H1 (cell line): ENCODE measurements around the gene DPH1. TPM values are rescaled to one million over a fixed set of nuclear protein-coding genes. Genes with fewer than 3 reads are reported as not detected.

Source experiments
- CTCF ChIA-PET: fragments of 300-600 bp; sonication (Branson Sonifier 250); formaldehyde crosslinking; loops from one replicate; lab custom pipeline; 2021; ENCODE audit not compliant: partially characterized antibody; lab: Charles Lee
- POLR2A ChIA-PET: fragments of 300-600 bp; sonication (Branson Sonifier 250); formaldehyde crosslinking; loops from one replicate; lab custom pipeline; 2021; ENCODE audit warnings: inconsistent platforms; ENCODE audit not compliant: partially characterized antibody; lab: Charles Lee
- DNase-seq, 2 experiments: peaks; one replicate each; pipeline versions ENCODE4 v3.0.0 to v3.0.0-alpha.2; 2010 to 2022; ENCODE audit warnings: low spot score in 2 of 2, low read depth in 1 of 2, mixed read lengths in 1 of 2
- FAIRE-seq: peaks from 2 replicates; lab custom pipeline; 2011; peaks lifted over from hg19 to GRCh38; lab: Jason Lieb, UNC
- H2AFZ ChIP-seq: 2 replicates; pipeline ENCODE4 v1.8.1; 2012; ENCODE audit warnings: low read length, inconsistent platforms
- H2AK5ac ChIP-seq: 2 replicates; pipeline ENCODE4 v1.6.1; 2013; ENCODE audit warnings: low read depth, low read length
- H2BK120ac ChIP-seq: replicated peaks from 2 replicates; pipeline ENCODE3; 2013; ENCODE audit warnings: low read depth, low read length, inconsistent platforms
- H2BK12ac ChIP-seq: 2 replicates; pipeline ENCODE4 v1.6.1; 2013; ENCODE audit warnings: low read depth, low read length
- H2BK15ac ChIP-seq: 2 replicates; pipeline ENCODE4 v1.6.1; 2013; ENCODE audit warnings: low read length
- H2BK20ac ChIP-seq: 2 replicates; pipeline ENCODE4 v1.6.1; 2013; ENCODE audit warnings: low read length
- H2BK5ac ChIP-seq: 2 replicates; pipeline ENCODE4 v1.6.1; 2013; ENCODE audit warnings: low read depth, low read length
- H3K14ac ChIP-seq: 2 replicates; pipeline ENCODE4 v1.6.1; 2013; ENCODE audit warnings: inconsistent platforms; ENCODE audit not compliant: insufficient read length
- H3K18ac ChIP-seq: 2 replicates; pipeline ENCODE4 v1.6.1; 2013; ENCODE audit warnings: low read length; ENCODE audit errors: extremely low read depth
- H3K23ac ChIP-seq: 2 replicates; pipeline ENCODE4 v1.6.1; 2013; ENCODE audit warnings: inconsistent platforms; ENCODE audit not compliant: insufficient read length
- H3K23me2 ChIP-seq: 2 replicates; pipeline ENCODE4 v1.6.1; 2013; ENCODE audit warnings: low read depth, low read length
- H3K27ac ChIP-seq: 2 replicates; pipeline ENCODE4 v1.6.1; 2011; ENCODE audit warnings: low read depth, low read length, inconsistent platforms
- H3K27me3 ChIP-seq, 4 experiments: replicated peaks in 1 of 4; 1 replicate in 1 of 4; 2 replicates in 3 of 4; pipeline versions ENCODE4 v1.6.1 to v1.8.1; 2011 to 2013; ENCODE audit warnings: low read length in 3 of 4, mild to moderate bottlenecking in 3 of 4, inconsistent platforms in 2 of 4, mixed read lengths in 2 of 4, moderate library complexity in 1 of 4; ENCODE audit not compliant: control insufficient read depth in 3 of 4, insufficient read depth in 3 of 4; ENCODE audit errors: extremely low read depth in 1 of 4
- H3K36me3 ChIP-seq, 4 experiments: 2 replicates each; pipeline versions ENCODE4 v1.6.1 to v1.8.1; 2011 to 2013; ENCODE audit warnings: mild to moderate bottlenecking in 4 of 4, low read length in 3 of 4, moderate library complexity in 2 of 4, control low read depth in 1 of 4, inconsistent platforms in 1 of 4; ENCODE audit not compliant: insufficient read depth in 4 of 4, control insufficient read depth in 2 of 4
- H3K4ac ChIP-seq: replicated peaks from 2 replicates; pipeline ENCODE3; 2013; ENCODE audit warnings: low read length, low read depth, mixed read lengths, inconsistent platforms; ENCODE audit not compliant: insufficient read length
- H3K4me1 ChIP-seq, 4 experiments: replicated peaks in 1 of 4; 1 replicate in 1 of 4; 2 replicates in 3 of 4; pipeline versions ENCODE4 v1.6.1 to v1.8.1; 2011 to 2013; ENCODE audit warnings: low read length in 3 of 4, inconsistent platforms in 2 of 4, mixed read lengths in 1 of 4; ENCODE audit not compliant: insufficient read depth in 4 of 4, control insufficient read depth in 3 of 4
- H3K4me2 ChIP-seq, 2 experiments: 2 replicates each; pipeline versions ENCODE4 v1.6.1 to v1.8.1; 2011 to 2013; ENCODE audit warnings: low read depth in 2 of 2, low read length in 2 of 2, control low read depth in 1 of 2, inconsistent platforms in 1 of 2, mild to moderate bottlenecking in 1 of 2; ENCODE audit not compliant: insufficient read depth in 1 of 2
- H3K4me3 ChIP-seq, 4 experiments: fragments of 200-600, 300-600 bp in 1 of 4; sonication (generic), shearing (Covaris generic), sonication (Bioruptor Twin) in 1 of 4; 2 replicates each; pipeline versions ENCODE4 v1.5.1 to v1.8.1; 2011 to 2016; ENCODE audit warnings: low read length in 4 of 4, low read depth in 3 of 4, control low read depth in 2 of 4, inconsistent platforms in 2 of 4, mild to moderate bottlenecking in 2 of 4, mixed read lengths in 1 of 4, moderate library complexity in 1 of 4; ENCODE audit not compliant: insufficient read depth in 2 of 4; ENCODE audit errors: extremely low read depth in 1 of 4
- H3K56ac ChIP-seq: replicated peaks from 2 replicates; pipeline ENCODE3; 2013; ENCODE audit warnings: low read depth, mild to moderate bottlenecking, mixed read lengths, low read length, inconsistent platforms; ENCODE audit not compliant: insufficient read length
- H3K79me1 ChIP-seq: 2 replicates; pipeline ENCODE4 v1.6.1; 2013; ENCODE audit warnings: low read depth, low read length, control low read depth
- H3K79me2 ChIP-seq, 2 experiments: 2 replicates each; pipeline versions ENCODE4 v1.6.1 to v1.8.1; 2012 to 2013; ENCODE audit warnings: low read length in 2 of 2, mild to moderate bottlenecking in 2 of 2, inconsistent platforms in 1 of 2; ENCODE audit not compliant: insufficient read depth in 2 of 2, control insufficient read depth in 1 of 2
- H3K9ac ChIP-seq, 4 experiments: replicated peaks in 1 of 4; 1 replicate in 1 of 4; 2 replicates in 3 of 4; pipeline versions ENCODE4 v1.6.1 to v1.8.1; 2011 to 2013; ENCODE audit warnings: low read depth in 3 of 4, low read length in 3 of 4, control low read depth in 2 of 4, mild to moderate bottlenecking in 2 of 4, moderate library complexity in 2 of 4, inconsistent platforms in 1 of 4; ENCODE audit errors: extremely low read depth in 1 of 4
- H3K9me3 ChIP-seq, 2 experiments: 2 replicates each; pipeline versions ENCODE4 v1.6.1 to v1.8.1; 2012 to 2013; ENCODE audit warnings: mild to moderate bottlenecking in 2 of 2, moderate library complexity in 2 of 2, control low read depth in 1 of 2, inconsistent platforms in 1 of 2, low read depth in 1 of 2, low read length in 1 of 2, mixed read lengths in 1 of 2; ENCODE audit not compliant: insufficient read depth in 2 of 2
- H4K20me1 ChIP-seq, 2 experiments: replicated peaks in 1 of 2; 2 replicates each; pipeline versions ENCODE3 to v1.8.1; 2011 to 2013; ENCODE audit warnings: inconsistent platforms in 2 of 2, low read length in 2 of 2, mild to moderate bottlenecking in 1 of 2; ENCODE audit not compliant: insufficient read depth in 2 of 2, control insufficient read depth in 1 of 2
- H4K5ac ChIP-seq: 2 replicates; pipeline ENCODE4 v1.6.1; 2013; ENCODE audit warnings: low read length, low read depth, mixed read lengths, inconsistent platforms; ENCODE audit not compliant: insufficient read length
- H4K8ac ChIP-seq: 2 replicates; pipeline ENCODE4 v1.8.0; 2013; ENCODE audit warnings: mild to moderate bottlenecking, moderate library complexity, low read length, inconsistent platforms; ENCODE audit not compliant: insufficient read depth; ENCODE audit errors: extremely low read depth
- H4K91ac ChIP-seq: replicated peaks from 2 replicates; pipeline ENCODE3; 2013; ENCODE audit warnings: low read length, mixed read lengths, inconsistent platforms; ENCODE audit not compliant: insufficient read length
- CBX5 ChIP-seq: fragments of 300-800, 300-1000 bp; sonication (generic); IDR thresholded peaks from 2 replicates; pipeline ENCODE4 v1.7.1; 2016; ENCODE audit warnings: antibody characterized with exemption, low read length, low read depth
- CREB1 ChIP-seq: IDR thresholded peaks from 2 replicates; pipeline ENCODE4 v1.6.1; 2012; ENCODE audit warnings: inconsistent platforms
- E2F6 ChIP-seq: IDR thresholded peaks from 2 replicates; pipeline ENCODE4 v1.6.1; 2012; ENCODE audit warnings: inconsistent platforms
- KDM4A ChIP-seq: IDR thresholded peaks from one replicate; pipeline ENCODE4 v1.7.1; 2012; ENCODE audit warnings: low read depth, mild to moderate bottlenecking, moderate library complexity, low read length, inconsistent platforms; ENCODE audit not compliant: severe bottlenecking
- POLR2AphosphoS5 ChIP-seq: IDR thresholded peaks from 2 replicates; pipeline ENCODE4 v1.6.1; 2011; ENCODE audit warnings: low read depth, low read length
- RNF2 ChIP-seq: fragments of 200-900, 300-1000 bp; sonication (generic); IDR thresholded peaks from 2 replicates; pipeline ENCODE4 v1.7.1; 2016; ENCODE audit warnings: borderline replicate concordance, low read depth, mild to moderate bottlenecking, antibody characterized with exemption, low read length; ENCODE audit not compliant: poor library complexity, severe bottlenecking; ENCODE audit errors: missing control alignments
- SIRT6 ChIP-seq: IDR thresholded peaks from one replicate; pipeline ENCODE4 v1.7.1; 2012; ENCODE audit warnings: low read length, inconsistent platforms
- SIX5 ChIP-seq: IDR thresholded peaks from 2 replicates; pipeline ENCODE4 v1.6.1; 2011; ENCODE audit warnings: mild to moderate bottlenecking, low read depth, low read length
- SRF ChIP-seq: IDR thresholded peaks from 2 replicates; pipeline ENCODE4 v1.6.1; 2011; ENCODE audit warnings: mild to moderate bottlenecking, low read depth, low read length, moderate library complexity
- SUZ12 ChIP-seq: fragments of 200-600 bp; sonication (generic); IDR thresholded peaks from 2 replicates; pipeline ENCODE4 v1.6.1; 2012; ENCODE audit warnings: mild to moderate bottlenecking, inconsistent platforms, low read length, moderate library complexity, mixed read lengths
- TBP ChIP-seq: IDR thresholded peaks from 2 replicates; pipeline ENCODE4 v1.6.1; 2011; ENCODE audit warnings: low read depth, low read length, improper control_type of control experiment
- WGBS, 2 experiments: shearing (Covaris generic) in 1 of 2; methylation state at CpG; one replicate each; pipeline versions ENCODE4 v1.1.6 to v1.1.7; 2013 to 2015; ENCODE audit warnings: low lambda C conversion rate in 2 of 2, mixed read lengths in 2 of 2, inconsistent platforms in 1 of 2, low coverage in 1 of 2, missing lambda C conversion rate in 1 of 2; ENCODE audit not compliant: insufficient replicate concordance in 2 of 2, insufficient coverage in 1 of 2, insufficient read length in 1 of 2; ENCODE audit errors: extremely low coverage in 1 of 2, missing lambda C conversion rate in 1 of 2; 5-methylcytosine and 5-hydroxymethylcytosine counted together
- polyA plus RNA-seq, 7 experiments: library from polyadenylated mRNA; depleted of rRNA in 3 of 7; stranded (reverse) in 5 of 7; unstranded in 2 of 7; fragments of >200 nt in 5 of 7; fragments of 200-250 nt in 2 of 7; gene quantifications; 1 replicate in 5 of 7; 2 replicates in 1 of 7; 4 replicates in 1 of 7; pipeline versions ENCODE4 v1.2.1 to v1.2.3, GENCODE V29; 2011 to 2013; ENCODE audit warnings: missing spikeins in 2 of 7, mixed read lengths in 2 of 7
- total RNA-seq: library from RNA; stranded (reverse); fragmentation: NEBNext Ultra II Directional; extraction: Animal tissue kit (Norgen Biotek cat#: 25700); gene quantifications from 2 replicates; pipeline ENCODE4 v1.2.1, GENCODE V29; 2021
- TF ChIP-seq, protein P1 (sequence below): IDR thresholded peaks from 2 replicates; pipeline ENCODE4 v1.6.1; 2011; ENCODE audit warnings: low read depth, mild to moderate bottlenecking, low read length; ENCODE audit not compliant: insufficient read depth

DPH1 gene
- total and polyA plus RNA-seq, 2 of the 8 experiments (the other 6 are each of a cell fraction or from before 2014, with no cell fraction given) = 24.9 to 30.0 TPM

GRCh38 chr17:2061441-2061958 lies 31.5 kb downstream of the DPH1 start:
- POLR2A ChIA-PET = no interaction called here
- no peak for FAIRE-seq
- CTCF ChIA-PET = interaction anchor here (0.6 to 9.3 kb wide), 4 partner anchors 14 to 185 kb away, joined by 3 to 121 read pairs (median 3); no protein-coding TSS in a partner anchor
- no peak for TF ChIP-seq SIRT6
- no peak for TF ChIP-seq KDM4A
- no peak for TF ChIP-seq CREB1
- TF ChIP-seq, protein P1, sequence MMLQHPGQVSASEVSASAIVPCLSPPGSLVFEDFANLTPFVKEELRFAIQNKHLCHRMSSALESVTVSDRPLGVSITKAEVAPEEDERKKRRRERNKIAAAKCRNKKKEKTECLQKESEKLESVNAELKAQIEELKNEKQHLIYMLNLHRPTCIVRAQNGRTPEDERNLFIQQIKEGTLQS = no peak
- TF ChIP-seq CBX5 = no peak
- no peak for TF ChIP-seq SUZ12
- no peak for TF ChIP-seq SIX5
- TF ChIP-seq POLR2AphosphoS5 = no peak
- no peak for TF ChIP-seq E2F6
- no peak for TF ChIP-seq RNF2
- no peak for TF ChIP-seq SRF
- no peak for TF ChIP-seq TBP

More at GRCh38 chr17:2061441-2061958, 31.5 kb downstream of the DPH1 start:
- H3K9ac ChIP-seq = no peak overlapping the region
- H2AFZ ChIP-seq = no peak overlapping the region
- no peak overlapping the region for H3K4ac ChIP-seq
- DNase-seq = no peak
- H3K4me3 ChIP-seq = no peak overlapping the region
- no peak overlapping the region for H2BK120ac ChIP-seq
- peaks cover 24 to 47% (median 41%) of the 10 kb centered on the region in 4 experiments for H3K27me3 ChIP-seq
- no peak overlapping the region for H3K23ac ChIP-seq
- no peak overlapping the region; the same call in 1 of the 2 replicates for H2BK12ac ChIP-seq
- H3K18ac ChIP-seq = no peak overlapping the region
- peaks cover 0 to 7% of the 10 kb centered on the region in 2 experiments; a peak in 1 of 4 replicates for H3K9me3 ChIP-seq
- H4K20me1 ChIP-seq = peaks cover 11 to 15% of the 10 kb centered on the region in 2 experiments
- H4K5ac ChIP-seq = no peak overlapping the region
- H3K79me1 ChIP-seq = no peaks in the 10 kb centered on the region
- H2BK5ac ChIP-seq = no peak overlapping the region
- no peak overlapping the region for H3K27ac ChIP-seq
- H3K14ac ChIP-seq = no peak overlapping the region
- no peak overlapping the region for H2AK5ac ChIP-seq
- WGBS, 2 experiments = 85% methylated on average over 17 of the region's 17 CpGs; no CpG with 5 or more reads in 1 of the 2 experiments
- H3K4me2 ChIP-seq = no peak overlapping the region
- no peak overlapping the region for H2BK20ac ChIP-seq
- peaks cover 0 to 11% (median under 1%) of the 10 kb centered on the region in 4 experiments; a peak in 2 of 8 replicates for H3K36me3 ChIP-seq
- H3K79me2 ChIP-seq = no peaks in the 10 kb centered on the region
- peaks cover 0 to 25% (median 12%) of the 10 kb centered on the region in 4 experiments; a peak in 6 of 7 replicates for H3K4me1 ChIP-seq
- no peak overlapping the region for H2BK15ac ChIP-seq
- H4K8ac ChIP-seq = no peak overlapping the region; the same call in 1 of the 2 replicates
- H3K23me2 ChIP-seq = peaks cover 1% of the 10 kb centered on the region; the same call in 1 of the 2 replicates
- H3K56ac ChIP-seq = no peak overlapping the region
- H4K91ac ChIP-seq = no peak overlapping the region
